Smooth muscle cell (in vitro differentiated cells): ENCODE measurements around the gene GOLT1B. TPM values are rescaled to one million over a fixed set of nuclear protein-coding genes. Genes with fewer than 3 reads are reported as not detected.
A peak's percentile ranks its signal among the peaks of the same experiment; 100 is the strongest.

Experiments used
- DNase-seq: peaks from one replicate; lab custom pipeline; 2025; ENCODE audit not compliant: unreplicated experiment; lab: John Stamatoyannopoulos, UW
- H2AFZ ChIP-seq: fragments of 200-600 bp; sonication (generic); 2 replicates; pipeline ENCODE4 v1.6.0; 2016; ENCODE audit warnings: antibody characterized with exemption, low read depth, mild to moderate bottlenecking
- H3F3A ChIP-seq: fragments of 200-600 bp; sonication (generic); 2 replicates; pipeline ENCODE4 v1.6.0; 2017; ENCODE audit warnings: antibody characterized with exemption, low read depth
- H3K27ac ChIP-seq: fragments of 200-600 bp; sonication (generic); 2 replicates; pipeline ENCODE4 v1.5.1; 2016; ENCODE audit warnings: low read depth, mild to moderate bottlenecking
- H3K27me3 ChIP-seq: fragments of 200-600 bp; sonication (generic); 2 replicates; pipeline ENCODE4 v1.6.1; 2016; ENCODE audit warnings: low read depth, mild to moderate bottlenecking
- H3K36me3 ChIP-seq: fragments of 200-600 bp; sonication (generic); 2 replicates; pipeline ENCODE4 v1.5.1; 2016; ENCODE audit warnings: low read depth
- H3K4me1 ChIP-seq: fragments of 200-600 bp; sonication (generic); 2 replicates; pipeline ENCODE4 v1.5.1; 2016; ENCODE audit warnings: low read depth
- H3K4me2 ChIP-seq: fragments of 200-600 bp; sonication (generic); 2 replicates; pipeline ENCODE4 v1.6.0; 2016; ENCODE audit warnings: mild to moderate bottlenecking
- H3K4me3 ChIP-seq: fragments of 200-600 bp; sonication (generic); 2 replicates; pipeline ENCODE4 v1.5.1; 2016; ENCODE audit warnings: mild to moderate bottlenecking
- H3K79me2 ChIP-seq: fragments of 200-600 bp; sonication (generic); 2 replicates; pipeline ENCODE4 v1.6.0; 2016; ENCODE audit warnings: low read depth, mild to moderate bottlenecking
- H3K9ac ChIP-seq: fragments of 200-600 bp; sonication (generic); 2 replicates; pipeline ENCODE4 v1.6.0; 2016; ENCODE audit warnings: low read depth
- H3K9me3 ChIP-seq: fragments of 200-600 bp; sonication (generic); replicated peaks from 2 replicates; pipeline ENCODE4 v1.5.1; 2016; ENCODE audit warnings: low read depth
- H4K20me1 ChIP-seq: fragments of 200-600 bp; sonication (generic); 2 replicates; pipeline ENCODE4 v1.6.0; 2016; ENCODE audit warnings: low read depth
- CTCF ChIP-seq: fragments of 200-600 bp; sonication (generic); IDR thresholded peaks from 2 replicates; pipeline ENCODE4 v1.5.1; 2017; ENCODE audit warnings: borderline replicate concordance, mild to moderate bottlenecking, antibody characterized with exemption; ENCODE audit not compliant: insufficient read depth, poor library complexity, severe bottlenecking
- WGBS: methylation state at CpG from one replicate; pipeline ENCODE4 v1.1.7; 2016; ENCODE audit warnings: low lambda C conversion rate; 5-methylcytosine and 5-hydroxymethylcytosine counted together
- polyA plus RNA-seq: library from polyadenylated mRNA; unstranded; fragments of >200 nt; fragmentation: Nextera tagmentation; extraction: Ambion mirVana; gene quantifications from 2 replicates; pipeline ENCODE4 v1.2.1, GENCODE V29; 2016
- total RNA-seq: library from RNA; depleted of rRNA; stranded (reverse); fragments of >200 nt; gene quantifications from 2 replicates; pipeline ENCODE4 v1.2.3, GENCODE V29; 2014

Gene GOLT1B
- total RNA-seq (184 and 250 TPM in 2 replicates), polyA plus RNA-seq (81.6 and 99.5 TPM in 2 replicates)

DNA sequence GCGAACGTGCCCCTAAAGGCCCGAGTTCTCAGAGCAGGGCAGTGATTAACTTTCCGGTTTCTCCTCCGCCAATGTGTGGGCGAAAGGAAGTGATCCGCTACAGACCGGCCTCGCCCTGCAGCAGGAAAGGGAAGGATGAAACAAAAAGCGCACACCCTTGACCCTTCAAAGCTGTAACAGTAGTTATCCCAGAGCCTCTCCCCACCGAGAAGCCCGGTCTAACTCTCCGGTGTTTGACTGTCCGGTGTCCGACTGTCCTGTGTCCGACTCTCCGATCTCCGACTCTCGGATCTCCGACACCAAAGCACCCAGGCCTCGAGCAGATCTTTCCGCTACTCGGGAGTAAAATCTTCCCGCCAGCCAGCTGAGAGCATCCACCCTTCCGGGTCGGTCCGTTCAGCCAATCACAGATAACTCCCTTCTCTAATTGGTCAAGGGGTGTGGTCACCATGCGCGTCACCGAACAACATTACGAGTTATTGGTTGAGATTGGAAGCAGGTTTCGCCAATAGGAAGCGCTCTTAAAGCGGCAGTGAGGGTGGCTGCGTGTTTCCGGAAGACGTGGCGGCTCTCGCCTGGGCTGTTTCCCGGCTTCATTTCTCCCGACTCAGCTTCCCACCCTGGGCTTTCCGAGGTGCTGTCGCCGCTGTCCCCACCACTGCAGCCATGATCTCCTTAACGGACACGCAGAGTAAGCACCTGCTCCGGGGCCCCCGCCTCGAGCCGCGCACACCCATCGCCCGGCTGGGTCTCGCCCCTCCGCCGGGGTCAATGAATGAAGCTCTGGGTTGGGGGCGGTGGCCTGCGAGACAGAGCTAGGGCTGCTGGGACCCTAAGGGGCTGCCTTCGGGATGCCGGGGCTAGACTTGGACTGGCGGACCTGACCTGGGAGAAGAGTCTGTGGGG, at the start of gene GOLT1B, which contains the start of gene RECQL:
Gene GOLT1B (plus strand): TSS at position 532 of the 906 bp plus-strand sequence. CDS start 135 bp downstream, at position 667.
Gene RECQL (minus strand): TSS at position 378 of the 906 bp plus-strand sequence. CDS start 2,065 bp downstream, outside the sequence.
- peak within 1 kb of the TSS; percentile 97 for H3K4me2 ChIP-seq
- H2AFZ ChIP-seq: peak within 1 kb of the TSS; percentile 86
- no peak for TF ChIP-seq CTCF

GRCh38 chr12:21453312-21453852, 48.2 kb upstream of the GOLT1B start:
- Histone ChIP-seq H3K4me3 (no peak overlapping the region), H3K36me3 (peaks cover 2% of the 10 kb centered on the region), H4K20me1 (no peaks in the 10 kb centered on the region), H3K27me3 (no peaks in the 10 kb centered on the region), H3K9me3 (no peaks in the 10 kb centered on the region), H3K4me1 (no peaks in the 10 kb centered on the region), H3K9ac (no peak overlapping the region), H3K4me2 (no peak overlapping the region), H3K27ac (no peak overlapping the region), H3F3A (no peaks in the 10 kb centered on the region), H2AFZ (no peak overlapping the region), H3K79me2 (no peaks in the 10 kb centered on the region)
- no peak for TF ChIP-seq CTCF
- DNase-seq: no peak
- WGBS: 96% methylated on average over 4 of the region's 4 CpGs

More for the DNA sequence above, at the start of gene GOLT1B, which contains the start of gene RECQL:
- H3K4me3 ChIP-seq: peak within 1 kb of the TSS; percentile 94
- H3K36me3 ChIP-seq: no peaks in the 10 kb centered on the region
- H4K20me1 ChIP-seq: peaks cover 43% of the 10 kb centered on the region
- peak; percentile 64 for DNase-seq
- no peaks in the 10 kb centered on the region for H3K27me3 ChIP-seq
- peak within 1 kb of the TSS; percentile 98 for H3K9ac ChIP-seq
- peaks cover 74% of the 10 kb centered on the region for H3K79me2 ChIP-seq
- whole genome bisulfite sequencing: 1% methylated on average over 61 of the region's 61 CpGs
- H3K4me1 ChIP-seq: peaks cover 26% of the 10 kb centered on the region
- H3K27ac ChIP-seq: peak within 1 kb of the TSS; percentile 97
- no peaks in the 10 kb centered on the region for H3K9me3 ChIP-seq
- peaks cover 4% of the 10 kb centered on the region for H3F3A ChIP-seq

- Histone ChIP-seq H3K79me2 (no peaks in the 10 kb centered on the region), H3K27me3 (no peaks in the 10 kb centered on the region), H3K4me1 (no peaks in the 10 kb centered on the region), H4K20me1 (no peaks in the 10 kb centered on the region), H3K9ac (no peak overlapping the region), H3F3A (no peaks in the 10 kb centered on the region), H3K36me3 (peaks cover 2% of the 10 kb centered on the region), H3K9me3 (no peaks in the 10 kb centered on the region), H3K27ac (no peak overlapping the region), H3K4me3 (no peak overlapping the region), H3K4me2 (no peak overlapping the region), H2AFZ (no peak overlapping the region)
- TF ChIP-seq CTCF: no peak
- DNase-seq: no peak
- 75% methylated on average over 7 of the region's 7 CpGs for whole genome bisulfite sequencing
Observed at GRCh38 chr12:21456291-21456780, 45.3 kb upstream of the GOLT1B start.
